Activated CD4-positive, alpha-beta T cell treated with anti-CD3 and anti-CD28 coated beads, Interleukin-2, amount 50 U/mL, for 24 hours (primary cell): ENCODE results near the gene CNTN2.
A peak's percentile ranks its signal among the peaks of the same experiment; 100 is the strongest.

Experiments
- DNase-seq, 2 donors: peaks; one replicate each; pipeline ENCODE4 v3.0.0-alpha.2; 2020; ENCODE audit warnings: low read depth in 1 of 2, low spot score in 1 of 2

Gene CNTN2

GRCh38 chr1:205121660-205122488 is 78.9 kb downstream of the CNTN2 start, which contains the start of gene RBBP5:
Gene RBBP5 (minus strand): TSS chr1:205121978. CDS start chr1:205121873, 105 bp downstream.
- DNase-seq: peak; percentile 88 to 95

DNA sequence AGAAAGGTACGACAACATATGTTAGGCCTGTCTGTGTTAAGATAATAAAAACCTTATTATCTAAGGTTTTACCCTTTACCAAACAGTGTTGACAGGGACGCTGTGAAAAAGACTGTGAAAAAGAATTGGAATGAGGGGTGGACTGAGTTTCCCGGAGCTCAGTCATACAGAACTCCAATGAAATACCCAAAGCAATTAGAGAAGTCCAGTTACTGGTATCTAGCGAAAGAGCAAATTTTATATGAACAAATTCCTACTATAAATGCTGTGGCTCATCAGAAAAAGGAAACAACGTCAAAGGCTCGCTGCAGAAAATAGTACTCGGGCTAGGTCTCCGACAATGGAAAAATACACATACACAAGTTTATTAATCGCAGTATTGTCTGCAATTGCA is 79.5 kb downstream of the CNTN2 start:
- no peak for DNase-seq

DNA sequence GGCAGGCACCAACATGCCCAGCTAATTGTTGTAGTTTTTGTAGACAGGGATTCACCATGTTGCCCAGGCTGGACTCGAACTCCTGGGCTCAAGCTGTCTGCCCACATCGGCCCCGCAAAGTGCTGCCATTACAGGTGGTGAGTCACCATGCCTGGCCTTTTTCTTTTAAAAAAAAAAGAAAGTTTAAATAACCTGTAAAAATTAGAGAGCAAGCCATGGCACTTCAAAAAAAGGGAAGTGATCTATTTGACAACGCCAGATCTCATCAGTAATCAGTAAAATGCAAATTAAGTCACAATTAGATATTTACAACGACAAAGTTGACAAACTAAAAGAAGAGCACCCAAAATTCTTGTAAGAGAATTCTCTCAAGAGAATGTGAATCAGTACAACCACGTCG is 81.7 kb downstream of the CNTN2 start:
- no peak for DNase-seq

DNA sequence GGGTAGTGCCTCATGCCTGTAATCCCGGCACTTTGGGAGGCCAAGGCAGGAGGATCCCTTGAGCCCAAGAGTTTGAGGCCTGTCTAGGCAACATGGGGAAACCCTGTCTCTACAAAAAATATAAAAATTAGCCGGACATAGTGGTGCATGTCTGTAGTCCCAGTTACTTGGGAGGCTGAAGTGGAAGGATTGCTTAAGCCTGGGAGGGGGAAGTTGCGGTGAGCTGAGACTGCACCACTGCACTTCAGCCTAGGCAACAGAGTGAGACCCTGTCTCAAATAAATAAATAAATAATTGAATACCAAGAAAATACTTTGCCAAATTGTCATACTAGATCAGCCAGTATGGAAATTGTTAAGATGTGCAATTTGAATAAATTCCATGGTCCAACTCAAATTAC is 84.6 kb downstream of the CNTN2 start:
- no peak for DNase-seq
